Measurements from ENCODE around the gene NSMCE1. TPM values are rescaled to one million over a fixed set of nuclear protein-coding genes. Genes with fewer than 3 reads are reported as not detected.

Gene NSMCE1
- total RNA-seq, 2 experiments from 2014 or later: 31.9 to 33.9 TPM

DNA sequence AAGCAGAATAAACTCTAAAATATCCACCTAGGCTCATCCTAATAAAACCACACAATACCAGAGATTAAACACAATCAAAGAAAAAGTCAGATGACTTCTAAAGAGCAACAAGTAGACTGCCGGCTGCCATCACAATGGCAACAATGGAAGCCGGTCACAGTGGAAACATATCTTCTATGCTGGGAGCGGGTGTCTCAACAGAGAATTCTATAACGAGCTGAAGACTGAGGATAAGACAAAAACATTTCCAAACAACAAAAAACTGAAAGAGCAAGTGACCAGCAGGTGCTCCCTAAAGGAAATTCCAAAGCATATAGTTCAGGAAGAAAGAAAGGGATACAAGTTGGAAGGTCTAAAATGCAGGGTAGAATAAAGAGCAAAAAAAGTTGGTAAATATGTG, 8.9 kb downstream of the NSMCE1 start:
- no peak for ATAC-seq (ENCODE audit: poor library complexity)
- DNase-seq: no peak
- Histone ChIP-seq H3K4me1 (ENCODE audit: insufficient read depth, low read length) (peaks cover 5% of the 10 kb centered on the region), H3K36me3 (ENCODE audit: insufficient read depth, low read length) (peaks cover 26% of the 10 kb centered on the region), H3K4me3 (ENCODE audit: low read length) (no peak overlapping the region), H3K9me3 (ENCODE audit: control insufficient read depth in 1 of 2, insufficient read depth in 1 of 2, low read length in 2 of 2) (no peaks in the 10 kb centered on the region), H3K27ac (ENCODE audit: low read depth in 1 of 2, low read length in 2 of 2) (no peak overlapping the region), H3K27me3 (ENCODE audit: control insufficient read depth in 1 of 2, insufficient read depth in 2 of 2, low read length in 2 of 2) (no peaks in the 10 kb centered on the region)
- intact Hi-C loops (cut with DNase I, micrococcal nuclease): no loop called here
- Mint-ChIP-seq H3K4me3 (no peak overlapping the region), H3K9me3 (no peaks in the 10 kb centered on the region), H3K27ac (no peak overlapping the region), H3K36me3 (ENCODE audit: low read depth) (peaks cover 43% of the 10 kb centered on the region), H3K4me1 (ENCODE audit: low read depth) (peaks cover 74% of the 10 kb centered on the region), H3K27me3 (no peaks in the 10 kb centered on the region)
- ChIA-PET POLR2A (interaction anchor here (0.8 kb wide), 1 partner anchor 25 kb away, joined by 3 read pairs; no protein-coding TSS in a partner anchor), CTCF (interaction anchor here (2.1 kb wide), 1 partner anchor 25 kb away, joined by 7 read pairs; no protein-coding TSS in a partner anchor)
- TF ChIP-seq, protein P1, sequence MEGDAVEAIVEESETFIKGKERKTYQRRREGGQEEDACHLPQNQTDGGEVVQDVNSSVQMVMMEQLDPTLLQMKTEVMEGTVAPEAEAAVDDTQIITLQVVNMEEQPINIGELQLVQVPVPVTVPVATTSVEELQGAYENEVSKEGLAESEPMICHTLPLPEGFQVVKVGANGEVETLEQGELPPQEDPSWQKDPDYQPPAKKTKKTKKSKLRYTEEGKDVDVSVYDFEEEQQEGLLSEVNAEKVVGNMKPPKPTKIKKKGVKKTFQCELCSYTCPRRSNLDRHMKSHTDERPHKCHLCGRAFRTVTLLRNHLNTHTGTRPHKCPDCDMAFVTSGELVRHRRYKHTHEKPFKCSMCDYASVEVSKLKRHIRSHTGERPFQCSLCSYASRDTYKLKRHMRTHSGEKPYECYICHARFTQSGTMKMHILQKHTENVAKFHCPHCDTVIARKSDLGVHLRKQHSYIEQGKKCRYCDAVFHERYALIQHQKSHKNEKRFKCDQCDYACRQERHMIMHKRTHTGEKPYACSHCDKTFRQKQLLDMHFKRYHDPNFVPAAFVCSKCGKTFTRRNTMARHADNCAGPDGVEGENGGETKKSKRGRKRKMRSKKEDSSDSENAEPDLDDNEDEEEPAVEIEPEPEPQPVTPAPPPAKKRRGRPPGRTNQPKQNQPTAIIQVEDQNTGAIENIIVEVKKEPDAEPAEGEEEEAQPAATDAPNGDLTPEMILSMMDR (IDR thresholded peaks at IDR 0.05): no peak

DNA sequence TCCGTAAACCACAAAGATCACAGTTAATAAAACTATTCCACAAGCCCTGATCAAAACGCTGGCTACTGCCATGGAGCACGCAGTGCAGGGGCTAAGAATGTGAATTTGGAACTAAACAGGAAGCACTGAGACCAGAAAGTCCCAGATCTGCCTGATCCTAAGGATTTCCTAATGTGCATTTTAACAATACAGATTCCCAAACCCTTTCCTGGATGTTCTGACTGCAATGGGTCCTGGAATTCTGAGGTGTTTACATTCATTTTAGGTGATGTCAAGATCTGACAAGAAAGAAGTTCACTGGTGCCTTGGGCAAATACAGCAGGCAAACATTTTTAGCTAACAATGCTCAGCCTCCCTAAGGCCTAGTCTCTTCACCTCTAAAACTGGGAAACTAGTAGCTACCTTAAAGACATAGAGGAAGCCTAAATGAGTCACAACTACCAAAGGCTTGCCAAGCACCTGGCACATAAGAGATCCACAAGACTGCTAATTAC, 10.3 kb downstream of the NSMCE1 start:
- intact Hi-C loops (cut with DNase I, micrococcal nuclease): no loop called here
- Mint-ChIP-seq H3K4me3 (no peak overlapping the region), H3K27me3 (no peaks in the 10 kb centered on the region), H3K36me3 (ENCODE audit: low read depth) (peaks cover 56% of the 10 kb centered on the region), H3K9me3 (no peaks in the 10 kb centered on the region), H3K4me1 (ENCODE audit: low read depth) (peaks cover 75% of the 10 kb centered on the region), H3K27ac (no peak overlapping the region)
- no peaks in the 10 kb centered on the region for H3K27me3 ChIP-seq (ENCODE audit: control insufficient read depth in 1 of 2, insufficient read depth in 2 of 2, low read length in 2 of 2)
- no peaks in the 10 kb centered on the region for H3K9me3 ChIP-seq (ENCODE audit: control insufficient read depth in 1 of 2, insufficient read depth in 1 of 2, low read length in 2 of 2)
- H3K4me1 ChIP-seq (ENCODE audit: insufficient read depth, low read length): peaks cover 16% of the 10 kb centered on the region
- no peak overlapping the region for H3K27ac ChIP-seq (ENCODE audit: low read depth in 1 of 2, low read length in 2 of 2)
- TF ChIP-seq, protein P1 (IDR thresholded peaks at IDR 0.05): no peak
- ChIA-PET POLR2A (interaction anchor here (1.0 kb wide), 1 partner anchor 23 kb away, joined by 3 read pairs; no protein-coding TSS in a partner anchor), CTCF (no interaction called here)
- peaks cover 26% of the 10 kb centered on the region for H3K36me3 ChIP-seq (ENCODE audit: insufficient read depth, low read length)
- no peak for DNase-seq
- H3K4me3 ChIP-seq (ENCODE audit: low read length): no peak overlapping the region
- no peak for ATAC-seq (ENCODE audit: poor library complexity)

DNA sequence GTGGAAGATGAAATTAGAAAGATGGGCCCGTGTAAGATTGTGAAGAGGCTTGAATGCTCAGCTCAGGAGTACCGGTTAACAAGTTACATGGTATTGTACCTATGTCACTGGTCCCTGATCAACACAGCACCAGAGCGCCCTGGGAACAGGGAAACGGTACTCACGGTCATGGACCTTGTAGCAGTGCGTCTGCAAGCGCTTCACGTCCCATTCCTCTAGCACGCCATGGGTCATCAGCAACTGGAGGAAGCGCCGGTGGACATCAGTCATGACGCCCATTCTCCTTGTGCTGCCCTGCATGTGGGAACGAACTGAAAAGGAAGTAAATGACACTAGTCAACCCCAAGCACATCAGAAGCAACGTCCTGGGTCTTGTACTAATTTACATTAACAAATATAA, 11.3 kb downstream of the NSMCE1 start:
- Mint-ChIP-seq H3K27me3 (no peaks in the 10 kb centered on the region), H3K36me3 (ENCODE audit: low read depth) (peaks cover 60% of the 10 kb centered on the region), H3K27ac (no peak overlapping the region), H3K9me3 (no peaks in the 10 kb centered on the region), H3K4me3 (no peak overlapping the region), H3K4me1 (ENCODE audit: low read depth) (peaks cover 73% of the 10 kb centered on the region)
- no peak for DNase-seq
- intact Hi-C loops (cut with DNase I, micrococcal nuclease): no loop called here
- TF ChIP-seq, protein P1 (IDR thresholded peaks at IDR 0.05): no peak
- Histone ChIP-seq H3K36me3 (ENCODE audit: insufficient read depth, low read length) (peaks cover 26% of the 10 kb centered on the region), H3K9me3 (ENCODE audit: control insufficient read depth in 1 of 2, insufficient read depth in 1 of 2, low read length in 2 of 2) (no peaks in the 10 kb centered on the region), H3K27me3 (ENCODE audit: control insufficient read depth in 1 of 2, insufficient read depth in 2 of 2, low read length in 2 of 2) (no peaks in the 10 kb centered on the region), H3K27ac (ENCODE audit: low read depth in 1 of 2, low read length in 2 of 2) (no peak overlapping the region), H3K4me1 (ENCODE audit: insufficient read depth, low read length) (peaks cover 26% of the 10 kb centered on the region), H3K4me3 (ENCODE audit: low read length) (no peak overlapping the region)
- ATAC-seq (ENCODE audit: poor library complexity): no peak
- POLR2A ChIA-PET: no interaction called here
- CTCF ChIA-PET: no interaction called here

Data from CD4-positive, alpha-beta T cell (primary cell).